Measurements from ENCODE around the gene TRIM28.

GRCh38 chr19:58551123-58551497 is 7.2 kb downstream of the TRIM28 start:
- TF ChIP-seq CTCF (IDR thresholded peaks at IDR 0.05) (no peak), POLR2A (IDR thresholded peaks at IDR 0.05) (no peak)

All from adrenal gland (tissue), 5 donors.